ENCODE results near the gene IL12B.

The IL12B gene

DNA sequence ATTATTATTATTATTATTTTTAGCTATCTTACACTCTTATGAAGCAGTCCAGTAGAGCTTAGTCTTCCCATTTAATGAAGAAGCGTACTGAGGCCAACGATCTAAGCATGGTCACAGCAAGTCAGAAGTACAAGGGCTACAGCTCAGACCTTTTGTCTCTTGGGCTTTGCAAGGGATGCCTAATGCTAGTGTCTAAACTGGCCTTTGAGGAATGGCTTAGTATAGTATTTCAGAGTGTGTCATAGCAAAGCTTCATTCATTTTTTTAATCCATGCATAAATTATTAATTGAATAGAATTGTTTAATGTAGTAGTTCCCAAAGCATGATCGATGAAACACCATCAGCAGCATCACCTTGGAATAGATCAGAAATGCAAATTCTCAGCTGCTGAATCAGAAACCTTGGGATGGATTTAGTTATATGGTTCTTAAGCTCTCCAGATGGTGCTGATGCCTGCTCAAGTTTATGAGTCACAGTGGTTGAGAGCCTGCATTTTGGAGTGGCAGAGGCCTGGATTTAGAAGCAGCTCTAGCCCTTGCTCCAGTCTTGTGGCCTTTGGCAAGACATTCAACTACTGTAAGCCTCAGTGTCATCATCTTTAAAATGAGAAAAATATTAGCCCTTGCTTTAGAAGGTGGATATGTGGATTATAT lies 6.1 kb downstream of the IL12B start:
- no peak overlapping the region for H3K4me3 ChIP-seq (ENCODE audit: low read depth, low read length, poor library complexity, severe bottlenecking)
- no peak overlapping the region for H3K27ac ChIP-seq (ENCODE audit: low read depth, low read length, poor library complexity, severe bottlenecking)
- H2AFZ ChIP-seq (ENCODE audit: low read length) = no peak overlapping the region
- no peaks in the 10 kb centered on the region for H3K79me2 ChIP-seq (ENCODE audit: insufficient read depth, low read length)
- no peaks in the 10 kb centered on the region for H3K9me3 ChIP-seq (ENCODE audit: low read length)
- TF ChIP-seq, protein P1, sequence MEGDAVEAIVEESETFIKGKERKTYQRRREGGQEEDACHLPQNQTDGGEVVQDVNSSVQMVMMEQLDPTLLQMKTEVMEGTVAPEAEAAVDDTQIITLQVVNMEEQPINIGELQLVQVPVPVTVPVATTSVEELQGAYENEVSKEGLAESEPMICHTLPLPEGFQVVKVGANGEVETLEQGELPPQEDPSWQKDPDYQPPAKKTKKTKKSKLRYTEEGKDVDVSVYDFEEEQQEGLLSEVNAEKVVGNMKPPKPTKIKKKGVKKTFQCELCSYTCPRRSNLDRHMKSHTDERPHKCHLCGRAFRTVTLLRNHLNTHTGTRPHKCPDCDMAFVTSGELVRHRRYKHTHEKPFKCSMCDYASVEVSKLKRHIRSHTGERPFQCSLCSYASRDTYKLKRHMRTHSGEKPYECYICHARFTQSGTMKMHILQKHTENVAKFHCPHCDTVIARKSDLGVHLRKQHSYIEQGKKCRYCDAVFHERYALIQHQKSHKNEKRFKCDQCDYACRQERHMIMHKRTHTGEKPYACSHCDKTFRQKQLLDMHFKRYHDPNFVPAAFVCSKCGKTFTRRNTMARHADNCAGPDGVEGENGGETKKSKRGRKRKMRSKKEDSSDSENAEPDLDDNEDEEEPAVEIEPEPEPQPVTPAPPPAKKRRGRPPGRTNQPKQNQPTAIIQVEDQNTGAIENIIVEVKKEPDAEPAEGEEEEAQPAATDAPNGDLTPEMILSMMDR (IDR thresholded peaks at IDR 0.05; ENCODE audit: low read length) = no peak
- TF ChIP-seq EZH2 (IDR thresholded peaks at IDR 0.05; ENCODE audit: borderline replicate concordance, low read length) = no peak
- no peaks in the 10 kb centered on the region for H3K9me2 ChIP-seq (ENCODE audit: low read depth, low read length)
- no peak overlapping the region for H3K4me2 ChIP-seq (ENCODE audit: low read length)
- H3K27me3 ChIP-seq (ENCODE audit: insufficient read depth, low read length) = peaks cover 3% of the 10 kb centered on the region; the same call in 1 of the 2 replicates
- no peaks in the 10 kb centered on the region for H4K20me1 ChIP-seq (ENCODE audit: insufficient read depth, low read length)
- H3K9ac ChIP-seq (ENCODE audit: low read length) = no peak overlapping the region
- H3K36me3 ChIP-seq (ENCODE audit: insufficient read depth, low read length) = no peaks in the 10 kb centered on the region
- H3F3A ChIP-seq (ENCODE audit: insufficient read depth, low read length) = no peaks in the 10 kb centered on the region
- no peaks in the 10 kb centered on the region for H3K4me1 ChIP-seq (ENCODE audit: insufficient read depth, low read length, severe bottlenecking)

DNA sequence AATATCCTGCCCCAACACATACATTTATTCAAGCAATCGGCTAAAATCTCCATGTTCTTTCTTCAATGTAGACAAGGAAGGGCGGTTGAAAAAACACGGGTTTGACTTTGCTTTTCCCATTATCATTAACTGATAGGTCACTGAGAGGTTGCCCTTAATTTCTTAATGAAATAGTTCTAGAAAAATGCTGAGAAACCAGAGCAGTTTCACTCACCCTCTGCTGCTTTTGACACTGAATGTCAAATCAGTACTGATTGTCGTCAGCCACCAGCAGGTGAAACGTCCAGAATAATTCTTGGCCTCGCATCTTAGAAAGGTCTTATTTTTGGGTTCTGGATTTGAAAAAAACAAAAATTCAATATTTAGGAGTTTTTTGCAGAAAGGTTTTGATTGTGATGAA lies 8.1 kb downstream of the IL12B start:
- Histone ChIP-seq H3K79me2 (ENCODE audit: insufficient read depth, low read length) (no peaks in the 10 kb centered on the region), H2AFZ (ENCODE audit: low read length) (no peak overlapping the region), H3K36me3 (ENCODE audit: insufficient read depth, low read length) (no peaks in the 10 kb centered on the region), H3K4me3 (ENCODE audit: low read depth, low read length, poor library complexity, severe bottlenecking) (no peak overlapping the region), H3K9ac (ENCODE audit: low read length) (no peak overlapping the region), H3F3A (ENCODE audit: insufficient read depth, low read length) (no peaks in the 10 kb centered on the region), H4K20me1 (ENCODE audit: insufficient read depth, low read length) (no peaks in the 10 kb centered on the region), H3K4me2 (ENCODE audit: low read length) (no peak overlapping the region), H3K9me3 (ENCODE audit: low read length) (no peaks in the 10 kb centered on the region), H3K4me1 (ENCODE audit: insufficient read depth, low read length, severe bottlenecking) (no peaks in the 10 kb centered on the region), H3K27me3 (ENCODE audit: insufficient read depth, low read length) (peaks cover 3% of the 10 kb centered on the region; the same call in 1 of the 2 replicates), H3K27ac (ENCODE audit: low read depth, low read length, poor library complexity, severe bottlenecking) (no peak overlapping the region), H3K9me2 (ENCODE audit: low read depth, low read length) (no peaks in the 10 kb centered on the region)
- TF ChIP-seq, protein P1 (IDR thresholded peaks at IDR 0.05; ENCODE audit: low read length) = no peak
- no peak for TF ChIP-seq EZH2 (IDR thresholded peaks at IDR 0.05; ENCODE audit: borderline replicate concordance, low read length)

DNA sequence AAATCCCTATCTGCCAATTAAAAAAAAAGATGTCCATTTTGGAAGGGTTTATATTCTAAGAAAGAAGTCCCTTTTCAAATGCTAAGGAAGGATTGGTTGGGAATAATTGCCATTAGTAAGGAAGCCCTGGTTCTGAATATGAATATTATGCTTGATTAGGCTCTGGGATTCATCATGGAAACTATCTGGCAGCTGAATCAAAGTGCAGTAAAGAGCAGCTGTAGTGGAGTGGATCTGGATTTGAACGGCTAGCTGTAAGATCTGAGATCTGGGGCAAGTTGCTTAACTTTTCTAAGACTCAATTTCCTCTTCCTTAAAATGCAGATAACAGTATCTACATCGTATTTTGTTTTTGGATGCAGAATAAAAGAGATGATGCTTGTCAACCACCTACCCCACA lies 10.5 kb downstream of the IL12B start:
- Histone ChIP-seq H3K4me3 (ENCODE audit: low read depth, low read length, poor library complexity, severe bottlenecking) (no peak overlapping the region), H2AFZ (ENCODE audit: low read length) (no peak overlapping the region), H3K36me3 (ENCODE audit: insufficient read depth, low read length) (no peaks in the 10 kb centered on the region), H4K20me1 (ENCODE audit: insufficient read depth, low read length) (no peaks in the 10 kb centered on the region), H3F3A (ENCODE audit: insufficient read depth, low read length) (no peaks in the 10 kb centered on the region), H3K9ac (ENCODE audit: low read length) (no peak overlapping the region), H3K27me3 (ENCODE audit: insufficient read depth, low read length) (no peaks in the 10 kb centered on the region), H3K4me2 (ENCODE audit: low read length) (no peak overlapping the region), H3K9me3 (ENCODE audit: low read length) (no peaks in the 10 kb centered on the region), H3K4me1 (ENCODE audit: insufficient read depth, low read length, severe bottlenecking) (no peaks in the 10 kb centered on the region), H3K9me2 (ENCODE audit: low read depth, low read length) (no peaks in the 10 kb centered on the region), H3K79me2 (ENCODE audit: insufficient read depth, low read length) (no peaks in the 10 kb centered on the region), H3K27ac (ENCODE audit: low read depth, low read length, poor library complexity, severe bottlenecking) (no peak overlapping the region)
- no peak for TF ChIP-seq EZH2 (IDR thresholded peaks at IDR 0.05; ENCODE audit: borderline replicate concordance, low read length)
- TF ChIP-seq, protein P1 (IDR thresholded peaks at IDR 0.05; ENCODE audit: low read length) = no peak
